ENCODE measurements around the gene DNLZ.
A peak's percentile ranks its signal among the peaks of the same experiment; 100 is the strongest.
"Not testable (repeated sequence)": the region's sequence is repeated elsewhere in the genome, so short reads cannot be mapped to it uniquely, and the experiment has no call there.

The DNLZ gene

GRCh38 chr9:136352682-136353081 lies 10.9 kb downstream of the DNLZ start:
- H3K4me3 Mint-ChIP-seq, result no peak overlapping the region
- H3K9me3 Mint-ChIP-seq, result no peaks in the 10 kb centered on the region
- no peaks in the 10 kb centered on the region for H3K27me3 Mint-ChIP-seq
- no peak for DNase-seq
- H3K27ac Mint-ChIP-seq, result no peak overlapping the region
- H3K4me1 Mint-ChIP-seq (ENCODE audit: low read depth), result no peaks in the 10 kb centered on the region
- H3K36me3 Mint-ChIP-seq (ENCODE audit: low read depth), result no peaks in the 10 kb centered on the region

- not testable (repeated sequence) for DNase-seq; H3K4me1 Mint-ChIP-seq (ENCODE audit: low read depth); H3K27ac Mint-ChIP-seq; H3K27me3 Mint-ChIP-seq; H3K9me3 Mint-ChIP-seq; H3K4me3 Mint-ChIP-seq; H3K36me3 Mint-ChIP-seq (ENCODE audit: low read depth)
Measured at GRCh38 chr9:136351868-136352267, 11.7 kb downstream of the DNLZ start.

- H3K36me3 Mint-ChIP-seq (ENCODE audit: low read depth), result no peaks in the 10 kb centered on the region
- H3K4me3 Mint-ChIP-seq, result no peak overlapping the region
- no peaks in the 10 kb centered on the region for H3K9me3 Mint-ChIP-seq
- no peaks in the 10 kb centered on the region for H3K4me1 Mint-ChIP-seq (ENCODE audit: low read depth)
- no peak for DNase-seq
- H3K27me3 Mint-ChIP-seq, result no peaks in the 10 kb centered on the region
- H3K27ac Mint-ChIP-seq, result no peak overlapping the region
Measured at GRCh38 chr9:136351252-136351800, 12.2 kb downstream of the DNLZ start.

DNA sequence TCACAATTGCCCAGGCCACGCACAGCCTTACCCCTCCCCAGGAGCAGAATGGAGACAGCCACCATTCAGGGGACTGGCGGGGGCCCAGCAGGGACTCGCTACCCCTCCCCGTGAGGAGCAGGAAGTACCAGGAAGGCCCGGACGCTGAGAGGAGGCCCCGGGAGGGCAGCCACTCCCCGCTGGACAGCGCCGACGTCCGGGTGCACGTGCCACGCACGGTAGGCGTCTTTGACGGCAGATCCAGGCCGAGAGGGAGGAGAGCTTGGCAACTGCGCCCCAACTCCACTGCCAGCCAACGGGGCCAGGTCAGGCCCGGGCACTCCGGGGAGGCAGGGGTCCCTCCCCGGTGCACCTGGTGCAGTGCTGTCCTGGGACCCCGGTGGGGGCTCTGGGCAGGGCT lies 14.0 kb downstream of the DNLZ start:
- Mint-ChIP-seq H3K4me3 (no peak overlapping the region), H3K4me1 (ENCODE audit: low read depth) (no peaks in the 10 kb centered on the region), H3K36me3 (ENCODE audit: low read depth) (no peaks in the 10 kb centered on the region), H3K27me3 (no peaks in the 10 kb centered on the region), H3K9me3 (no peaks in the 10 kb centered on the region), H3K27ac (no peak overlapping the region)
- DNase-seq, result no peak

- Mint-ChIP-seq H3K9me3 (no peaks in the 10 kb centered on the region), H3K27me3 (no peaks in the 10 kb centered on the region)
Measured at GRCh38 chr9:136348691-136349090, 14.9 kb downstream of the DNLZ start.

GRCh38 chr9:136347472-136348256 lies 15.9 kb downstream of the DNLZ start:
- no peaks in the 10 kb centered on the region for H3K4me1 Mint-ChIP-seq (ENCODE audit: low read depth)
- no peak overlapping the region for H3K4me3 Mint-ChIP-seq
- H3K9me3 Mint-ChIP-seq, result no peaks in the 10 kb centered on the region
- no peak overlapping the region for H3K27ac Mint-ChIP-seq
- no peaks in the 10 kb centered on the region for H3K36me3 Mint-ChIP-seq (ENCODE audit: low read depth)
- DNase-seq, result no peak
- no peaks in the 10 kb centered on the region for H3K27me3 Mint-ChIP-seq

More at GRCh38 chr9:136348691-136349090, 14.9 kb downstream of the DNLZ start:
- no peak for DNase-seq
- no peaks in the 10 kb centered on the region for H3K36me3 Mint-ChIP-seq (ENCODE audit: low read depth)
- H3K27ac Mint-ChIP-seq, result no peak overlapping the region
- H3K4me3 Mint-ChIP-seq, result no peak overlapping the region
- no peaks in the 10 kb centered on the region for H3K4me1 Mint-ChIP-seq (ENCODE audit: low read depth)

GRCh38 chr9:136346927-136347465 lies 16.5 kb downstream of the DNLZ start:
- Mint-ChIP-seq H3K4me3 (no peak overlapping the region), H3K27me3 (no peaks in the 10 kb centered on the region), H3K9me3 (no peaks in the 10 kb centered on the region), H3K36me3 (ENCODE audit: low read depth) (no peaks in the 10 kb centered on the region), H3K4me1 (ENCODE audit: low read depth) (no peaks in the 10 kb centered on the region), H3K27ac (no peak overlapping the region)
- DNase-seq, result no peak

GRCh38 chr9:136346157-136346481 lies 17.4 kb downstream of the DNLZ start:
- Mint-ChIP-seq H3K9me3 (no peaks in the 10 kb centered on the region), H3K36me3 (ENCODE audit: low read depth) (no peaks in the 10 kb centered on the region), H3K27me3 (no peaks in the 10 kb centered on the region), H3K4me1 (ENCODE audit: low read depth) (no peaks in the 10 kb centered on the region), H3K27ac (no peak overlapping the region), H3K4me3 (no peak overlapping the region)
- DNase-seq, result no peak

GRCh38 chr9:136345281-136346156 lies 18.0 kb downstream of the DNLZ start:
- no peaks in the 10 kb centered on the region for H3K4me1 Mint-ChIP-seq (ENCODE audit: low read depth)
- H3K27ac Mint-ChIP-seq, result no peak overlapping the region
- no peaks in the 10 kb centered on the region for H3K36me3 Mint-ChIP-seq (ENCODE audit: low read depth)
- no peaks in the 10 kb centered on the region for H3K9me3 Mint-ChIP-seq
- H3K4me3 Mint-ChIP-seq, result no peak overlapping the region
- DNase-seq, result no peak
- no peaks in the 10 kb centered on the region for H3K27me3 Mint-ChIP-seq

- no peak for DNase-seq
- Mint-ChIP-seq H3K4me3 (no peak overlapping the region), H3K27ac (no peak overlapping the region), H3K36me3 (ENCODE audit: low read depth) (no peaks in the 10 kb centered on the region), H3K27me3 (no peaks in the 10 kb centered on the region), H3K4me1 (ENCODE audit: low read depth) (no peaks in the 10 kb centered on the region), H3K9me3 (no peaks in the 10 kb centered on the region)
Measured at GRCh38 chr9:136344544-136345280, 18.8 kb downstream of the DNLZ start.

- Mint-ChIP-seq H3K4me1 (ENCODE audit: low read depth) (no peaks in the 10 kb centered on the region), H3K9me3 (no peaks in the 10 kb centered on the region), H3K27me3 (no peaks in the 10 kb centered on the region), H3K27ac (no peak overlapping the region), H3K4me3 (no peak overlapping the region), H3K36me3 (ENCODE audit: low read depth) (no peaks in the 10 kb centered on the region)
- no peak for DNase-seq
Measured at GRCh38 chr9:136343884-136344269, 19.7 kb downstream of the DNLZ start.

DNA sequence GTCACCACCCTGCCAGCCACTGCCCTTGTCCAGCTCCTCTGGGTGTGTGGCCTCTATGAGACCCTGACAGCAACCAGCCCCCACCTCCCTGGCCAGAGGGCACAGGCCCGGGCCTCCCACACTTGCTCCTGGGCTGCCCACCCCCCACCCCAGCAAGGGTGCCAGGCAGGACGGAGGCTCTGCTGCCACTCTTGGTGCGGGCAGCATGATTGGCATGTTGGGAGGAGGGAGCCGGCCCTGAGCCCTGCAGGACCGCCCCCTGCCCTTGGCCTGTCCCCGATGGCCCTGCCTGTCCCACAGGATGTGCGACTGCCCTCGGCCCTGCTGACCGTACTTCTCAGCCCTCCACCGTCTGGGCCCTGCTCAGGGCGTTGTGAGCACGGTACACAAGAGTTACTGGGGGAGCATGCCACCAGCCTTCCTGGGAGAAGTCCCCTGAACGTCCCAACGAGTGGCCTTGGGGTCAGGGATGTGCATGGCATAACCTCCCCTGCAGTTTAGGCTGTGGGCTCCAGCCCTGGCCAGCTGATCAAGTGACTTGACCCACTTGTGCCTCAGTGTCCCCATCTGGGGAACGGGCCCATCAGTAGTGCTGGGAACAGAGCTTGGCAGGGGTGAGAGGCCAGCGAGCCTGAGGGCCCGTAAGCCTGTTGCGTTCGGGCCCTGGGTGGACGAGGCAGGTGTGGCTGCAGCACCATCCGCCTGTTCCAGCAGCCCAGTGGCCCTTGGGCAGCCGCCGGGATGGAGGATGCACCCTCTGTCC lies 20.2 kb downstream of the DNLZ start:
- Mint-ChIP-seq H3K27me3 (no peaks in the 10 kb centered on the region), H3K9me3 (no peaks in the 10 kb centered on the region), H3K4me1 (ENCODE audit: low read depth) (no peaks in the 10 kb centered on the region), H3K4me3 (no peak overlapping the region), H3K36me3 (ENCODE audit: low read depth) (no peaks in the 10 kb centered on the region), H3K27ac (no peak overlapping the region)
- no peak for DNase-seq

DNA sequence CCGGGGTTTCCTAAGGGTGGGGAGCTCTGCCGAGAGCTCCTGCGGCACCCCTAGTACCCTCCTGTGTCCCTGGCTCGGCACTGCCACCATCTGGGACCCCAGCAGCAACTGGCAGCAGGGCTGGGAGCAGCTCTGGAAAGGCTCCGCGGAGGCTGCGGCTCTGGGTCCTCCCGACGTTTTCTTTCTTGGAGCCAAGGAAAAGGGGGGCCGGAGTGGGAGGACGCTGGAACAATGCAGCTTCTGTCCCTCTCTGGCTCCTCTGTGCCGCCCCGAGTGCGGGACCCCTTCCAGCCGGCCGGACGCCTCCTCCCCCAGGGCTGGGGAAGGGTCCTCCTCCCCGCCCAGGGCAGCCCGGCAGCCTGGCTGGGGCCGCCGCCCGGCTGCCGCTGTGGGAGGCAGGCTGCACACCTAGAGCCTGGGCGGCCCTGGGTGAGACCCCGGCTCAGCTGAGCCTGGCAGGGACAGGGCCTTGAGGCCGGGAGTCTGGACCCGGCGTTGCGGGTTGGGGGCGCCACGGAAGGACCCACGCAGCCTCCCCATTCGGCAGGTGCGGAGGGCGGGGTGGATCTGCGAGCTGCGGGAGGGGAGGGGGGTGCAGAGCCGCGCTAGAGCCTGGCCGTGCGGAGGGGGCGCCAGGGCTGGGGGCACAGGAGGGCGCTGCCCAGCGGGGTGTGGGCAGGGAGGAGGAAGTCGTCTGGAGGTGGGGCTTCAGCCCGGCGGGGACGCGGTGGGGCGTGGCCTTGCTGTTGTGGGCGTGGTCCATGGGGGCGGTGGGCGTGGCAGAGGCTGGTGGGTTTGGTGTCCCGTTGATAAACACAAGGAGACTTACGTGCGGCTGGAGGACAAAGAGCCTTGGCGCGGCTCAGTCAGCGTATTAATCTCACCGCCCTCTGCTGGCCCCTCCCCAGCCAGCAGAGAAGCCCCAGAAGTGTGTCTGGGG lies 21.1 kb downstream of the DNLZ start:
- Mint-ChIP-seq H3K9me3 (no peaks in the 10 kb centered on the region), H3K4me1 (ENCODE audit: low read depth) (no peaks in the 10 kb centered on the region), H3K36me3 (ENCODE audit: low read depth) (no peaks in the 10 kb centered on the region), H3K27me3 (no peaks in the 10 kb centered on the region), H3K27ac (no peak overlapping the region), H3K4me3 (no peak overlapping the region)
- peak; percentile 79 for DNase-seq

Data from activated T-cell treated with anti-CD3 and anti-CD28 coated beads, Interleukin-2, amount 50 U/mL, for 24 hours (primary cell).